Kidney (tissue), 14 donors: ENCODE results near the gene B3GALT4. TPM values are rescaled to one million over a fixed set of nuclear protein-coding genes. Genes with fewer than 3 reads are reported as not detected.
"Not testable (repeated sequence)": the region's sequence is repeated elsewhere in the genome, so short reads cannot be mapped to it uniquely, and the experiment has no call there.

Experiments used
- DNase-seq, 5 donors: peaks; one replicate each; pipeline ENCODE4 v3.0.0-alpha.2; 2013 to 2020
- FAIRE-seq: peaks from 2 replicates; lab custom pipeline; 2012; peaks lifted over from hg19 to GRCh38; lab: Jason Lieb, UNC
- H3K27ac ChIP-seq, 2 donors: one replicate each; pipeline ENCODE4 v1.7.0; 2013; ENCODE audit warnings: low read depth in 2 of 2, low read length in 2 of 2, inconsistent platforms in 1 of 2
- H3K27me3 ChIP-seq: one replicate; pipeline ENCODE4 v1.7.1; 2013; ENCODE audit warnings: low read length, inconsistent platforms; ENCODE audit not compliant: control insufficient read depth, insufficient read depth
- H3K36me3 ChIP-seq, 3 donors: one replicate each; pipeline versions ENCODE4 v1.7.0 to v1.7.1; 2013; ENCODE audit warnings: low read length in 3 of 3, control low read depth in 1 of 3, inconsistent platforms in 1 of 3; ENCODE audit not compliant: insufficient read depth in 3 of 3, control insufficient read depth in 2 of 3
- H3K4me1 ChIP-seq, 3 donors: one replicate each; pipeline versions ENCODE4 v1.7.0 to v1.7.1; 2013; ENCODE audit warnings: low read length in 3 of 3, inconsistent platforms in 1 of 3, low read depth in 1 of 3; ENCODE audit not compliant: control insufficient read depth in 2 of 3, insufficient read depth in 2 of 3
- H3K4me3 ChIP-seq, 3 donors: one replicate each; pipeline versions ENCODE4 v1.7.0 to v1.8.1; 2013; ENCODE audit warnings: low read length in 3 of 3, control low read depth in 1 of 3, inconsistent platforms in 1 of 3
- H3K9ac ChIP-seq, 3 donors: one replicate each; pipeline versions ENCODE4 v1.7.0 to v1.7.1; 2013; ENCODE audit warnings: low read length in 3 of 3, control low read depth in 1 of 3, inconsistent platforms in 1 of 3
- H3K9me3 ChIP-seq, 3 donors: one replicate each; pipeline versions ENCODE4 v1.7.0 to v1.7.1; 2013; ENCODE audit warnings: low read length in 3 of 3, control low read depth in 1 of 3, inconsistent platforms in 1 of 3; ENCODE audit not compliant: control insufficient read depth in 2 of 3, insufficient read depth in 1 of 3
- CTCF ChIP-seq: IDR thresholded peaks from 3 replicates; pipeline ENCODE4 v1.5.1; 2012; ENCODE audit warnings: mild to moderate bottlenecking, moderate library complexity, borderline replicate concordance; ENCODE audit not compliant: insufficient read depth; ENCODE audit errors: extremely low read depth
- intact Hi-C: fragments of 100-400 bp; cut with DNase I; formaldehyde crosslinking; loops from one replicate; pipeline ENCODE4 v1.11.1; 2022
- polyA plus RNA-seq: library from polyadenylated mRNA; stranded (reverse); fragments of 350-450 nt; fragmentation: Illumina TruSeq; extraction: RNeasy Lipid Tissue Mini Kit (QIAGEN cat#74804); gene quantifications from one replicate; pipeline ENCODE4 v1.2.3, GENCODE V29; 2014; ENCODE audit warnings: low read depth, low replicate concordance; ENCODE audit not compliant: insufficient read depth
- total RNA-seq: library from RNA; stranded (reverse); fragmentation: NEBNext Ultra II Directional; extraction: Animal tissue kit (Norgen Biotek cat#: 25700); gene quantifications from one replicate; pipeline ENCODE4 v1.2.1, GENCODE V29; 2021
- donor health status: control.
- donor health status: control.
- donor health status: control.
- donor health status: control.
- donor health status: control.
- donor health status: DM: yes; HTN: yes; CAD: no.
- donor health status: Normal renal cell carcinoma (clear cell type).

Gene B3GALT4
- total and polyA plus RNA-seq, 2 donors from 2014 or later = 14.0 to 20.2 TPM

- intact Hi-C loops = no loop called here
- Histone ChIP-seq H3K27ac (peak overlapping the region; percentile 39 to 93), H3K9me3 (no peaks in the 10 kb centered on the region), H3K4me1 (peaks cover 6 to 31% (median 16%) of the 10 kb centered on the region in 3 donors), H3K9ac (peak overlapping the region; percentile 61 to 95 (median 89)), H3K36me3 (peaks cover 13 to 37% (median 20%) of the 10 kb centered on the region in 3 donors), H3K27me3 (no peaks in the 10 kb centered on the region), H3K4me3 (peak overlapping the region; percentile 84 to 94 (median 93))
- no peak for TF ChIP-seq CTCF
- no peak for FAIRE-seq
- no peak for DNase-seq
Observed at GRCh38 chr6:33272275-33273128, 4.4 kb upstream of the B3GALT4 start.

GRCh38 chr6:33273129-33273923 is 3.6 kb upstream of the B3GALT4 start:
- Histone ChIP-seq H3K9ac (peak overlapping the region in 1 of 3 donors; percentile 89), H3K9me3 (no peaks in the 10 kb centered on the region), H3K4me3 (peak overlapping the region in 2 of 3 donors; percentile 93 to 94), H3K36me3 (peaks cover 9 to 29% (median 13%) of the 10 kb centered on the region in 3 donors), H3K27me3 (no peaks in the 10 kb centered on the region), H3K4me1 (peaks cover 6 to 35% (median 16%) of the 10 kb centered on the region in 3 donors), H3K27ac (no peak overlapping the region)
- DNase-seq = no peak
- no peak for FAIRE-seq
- TF ChIP-seq CTCF = no peak
- intact Hi-C loops = no loop called here

- Histone ChIP-seq H3K27me3 (no peaks in the 10 kb centered on the region), H3K9me3 (no peaks in the 10 kb centered on the region), H3K4me1 (peaks cover 6 to 35% (median 16%) of the 10 kb centered on the region in 3 donors), H3K9ac (no peak overlapping the region), H3K27ac (no peak overlapping the region), H3K36me3 (peaks cover 6 to 20% (median 13%) of the 10 kb centered on the region in 3 donors), H3K4me3 (no peak overlapping the region)
- DNase-seq (no peak), FAIRE-seq (no peak)
- intact Hi-C loops = no loop called here
- no peak for TF ChIP-seq CTCF
Observed at GRCh38 chr6:33273924-33274902, 2.7 kb upstream of the B3GALT4 start.

- H3K27ac ChIP-seq, FAIRE-seq: not testable (repeated sequence)
- peak overlapping the region in 1 of 3 donors; percentile 65 for H3K4me3 ChIP-seq
Observed at GRCh38 chr6:33275795-33276580, 935 bp upstream of the B3GALT4 start.

More at GRCh38 chr6:33275795-33276580, 935 bp upstream of the B3GALT4 start:
- H3K4me1 ChIP-seq = peaks cover 6 to 30% (median 16%) of the 10 kb centered on the region in 3 donors
- H3K27me3 ChIP-seq, H3K9me3 ChIP-seq, DNase-seq, intact Hi-C loops: not testable (repeated sequence)
- peaks cover 6 to 23% (median 19%) of the 10 kb centered on the region in 3 donors for H3K36me3 ChIP-seq
- peak overlapping the region in 2 of 3 donors; percentile 21 to 27 for H3K9ac ChIP-seq
